HepG2 (cell line): ENCODE measurements around the gene MEF2B. TPM values are rescaled to one million over a fixed set of nuclear protein-coding genes. Genes with fewer than 3 reads are reported as not detected.

Experiments
- CAMTA2 ChIP-seq: sonication (generic); formaldehyde crosslinking; IDR thresholded peaks from 2 replicates; pipeline ENCODE4 v1.4.0; 2020; ENCODE audit warnings: mild to moderate bottlenecking, missing genetic modification reagents, borderline replicate concordance
- CSRNP1 ChIP-seq: sonication (generic); formaldehyde crosslinking; IDR thresholded peaks from 2 replicates; pipeline ENCODE4 v1.8.1; 2023; ENCODE audit warnings: mild to moderate bottlenecking, missing genetic modification reagents
- FOXK1 ChIP-seq: sonication (generic); formaldehyde crosslinking; IDR thresholded peaks from 2 replicates; pipeline ENCODE4 v1.4.0; 2020; ENCODE audit warnings: low read depth, missing genetic modification reagents, borderline replicate concordance
- HHEX ChIP-seq: IDR thresholded peaks from 2 replicates; pipeline ENCODE4 v1.6.1; 2016; ENCODE audit warnings: control low read depth
- IKZF4 ChIP-seq: sonication (generic); formaldehyde crosslinking; IDR thresholded peaks from 2 replicates; pipeline ENCODE4 v1.5.1; 2020; ENCODE audit warnings: borderline replicate concordance, mild to moderate bottlenecking, low read depth, missing genetic modification reagents; ENCODE audit errors: not compliant biosample characterization
- IKZF5 ChIP-seq: IDR thresholded peaks from 2 replicates; pipeline ENCODE4 v1.6.1; 2018; ENCODE audit warnings: missing genetic modification reagents, mild to moderate bottlenecking, missing compliant biosample characterization
- KAT7 ChIP-seq: IDR thresholded peaks from 2 replicates; pipeline ENCODE4 v1.6.1; 2018; ENCODE audit warnings: borderline replicate concordance, missing compliant biosample characterization
- KLF11 ChIP-seq: IDR thresholded peaks from 2 replicates; pipeline ENCODE4 v1.6.1; 2016; ENCODE audit warnings: missing compliant biosample characterization
- SIN3A ChIP-seq: IDR thresholded peaks from 2 replicates; pipeline ENCODE4 v1.6.1; 2011; ENCODE audit warnings: low read depth, mild to moderate bottlenecking, control low read depth, low read length, borderline replicate concordance
- SMAD3 ChIP-seq: sonication (generic); formaldehyde crosslinking; IDR thresholded peaks from 2 replicates; pipeline ENCODE4 v1.4.0; 2020; ENCODE audit warnings: missing genetic modification reagents
- TFE3 ChIP-seq: IDR thresholded peaks from 2 replicates; pipeline ENCODE4 v1.6.1; 2016
- THAP8 ChIP-seq: sonication (generic); formaldehyde crosslinking; IDR thresholded peaks from 2 replicates; pipeline ENCODE4 v1.5.1; 2020; ENCODE audit warnings: missing genetic modification reagents, mild to moderate bottlenecking, borderline replicate concordance
- ZFP41 ChIP-seq: sonication (generic); formaldehyde crosslinking; IDR thresholded peaks from 2 replicates; pipeline ENCODE4 v1.4.0; 2020; ENCODE audit warnings: mild to moderate bottlenecking, missing genetic modification reagents, borderline replicate concordance
- ZNF296 ChIP-seq: sonication (generic); formaldehyde crosslinking; conservative IDR thresholded peaks from 2 replicates; pipeline ENCODE4 v1.5.0; 2020; ENCODE audit warnings: mild to moderate bottlenecking, missing genetic modification reagents
- ZNF34 ChIP-seq: sonication (generic); formaldehyde crosslinking; IDR thresholded peaks from 2 replicates; pipeline ENCODE4 v1.4.0; 2020; ENCODE audit warnings: mild to moderate bottlenecking, missing genetic modification reagents, borderline replicate concordance
- ZNF350 ChIP-seq: sonication (generic); formaldehyde crosslinking; IDR thresholded peaks from 2 replicates; pipeline ENCODE4 v1.4.0; 2020; ENCODE audit warnings: mild to moderate bottlenecking, low read depth, missing genetic modification reagents, borderline replicate concordance
- ZNF550 ChIP-seq: sonication (generic); formaldehyde crosslinking; IDR thresholded peaks from 2 replicates; pipeline ENCODE4 v1.4.0; 2020; ENCODE audit warnings: mild to moderate bottlenecking, missing genetic modification reagents, borderline replicate concordance
- ZNF709 ChIP-seq: sonication (generic); formaldehyde crosslinking; IDR thresholded peaks from 2 replicates; pipeline ENCODE4 v1.5.0; 2020; ENCODE audit warnings: mild to moderate bottlenecking, missing genetic modification reagents
- polyA plus RNA-seq, 8 experiments: library from polyadenylated mRNA; depleted of rRNA in 3 of 8; stranded (reverse) in 7 of 8; unstranded in 1 of 8; fragments of >200 nt; fragmentation: Illumina TruSeq in 4 of 8; extraction: Trizol in 4 of 8; gene quantifications; 2 replicates each; pipeline versions ENCODE4 v1.2.1 to v1.2.3, GENCODE V29; 2011 to 2016; ENCODE audit warnings: low read depth in 4 of 8, missing spikeins in 1 of 8, mixed read lengths in 1 of 8; ENCODE audit not compliant: insufficient read depth in 1 of 8
- total RNA-seq, 5 experiments: library from RNA; depleted of rRNA; stranded (reverse); fragments of >200 nt; fragmentation: Illumina TruSeq; extraction: Trizol; gene quantifications; 2 replicates each; pipeline ENCODE4 v1.2.3, GENCODE V29; 2016; ENCODE audit warnings: low read depth in 1 of 5
- TF ChIP-seq, protein P1 (sequence below): sonication (generic); formaldehyde crosslinking; IDR thresholded peaks from 2 replicates; pipeline ENCODE4 v1.4.0; 2020; ENCODE audit warnings: missing genetic modification reagents
- TF ChIP-seq, protein P2 (sequence below): sonication (generic); formaldehyde crosslinking; IDR thresholded peaks from 2 replicates; pipeline ENCODE4 v1.5.0; 2020; ENCODE audit warnings: missing genetic modification reagents

The MEF2B gene
- total and polyA plus RNA-seq, 2 of the 13 experiments (the other 11 are each of a cell fraction or from before 2014, with no cell fraction given): 1.2 to 1.7 TPM

- TF ChIP-seq, protein P1, sequence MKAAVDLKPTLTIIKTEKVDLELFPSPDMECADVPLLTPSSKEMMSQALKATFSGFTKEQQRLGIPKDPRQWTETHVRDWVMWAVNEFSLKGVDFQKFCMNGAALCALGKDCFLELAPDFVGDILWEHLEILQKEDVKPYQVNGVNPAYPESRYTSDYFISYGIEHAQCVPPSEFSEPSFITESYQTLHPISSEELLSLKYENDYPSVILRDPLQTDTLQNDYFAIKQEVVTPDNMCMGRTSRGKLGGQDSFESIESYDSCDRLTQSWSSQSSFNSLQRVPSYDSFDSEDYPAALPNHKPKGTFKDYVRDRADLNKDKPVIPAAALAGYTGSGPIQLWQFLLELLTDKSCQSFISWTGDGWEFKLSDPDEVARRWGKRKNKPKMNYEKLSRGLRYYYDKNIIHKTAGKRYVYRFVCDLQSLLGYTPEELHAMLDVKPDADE: no peak
- no peak for TF ChIP-seq ZNF296 (CRISPR knock-in tag)
- TF ChIP-seq ZFP41 (CRISPR knock-in tag): no peak
- peak; percentile 20; the same call in 1 of the 2 replicates for TF ChIP-seq HHEX (CRISPR knock-in tag)
- TF ChIP-seq SMAD3 (CRISPR knock-in tag): peak; percentile 5; the same call in 1 of the 2 replicates
- TF ChIP-seq KAT7 (CRISPR knock-in tag): 0 out of 2 replicates have a peak, but pooled peaks have one; percentile 31
- TF ChIP-seq IKZF4 (CRISPR knock-in tag): peak; percentile 85
- TF ChIP-seq ZNF350 (CRISPR knock-in tag): peak; percentile 98; the same call in 1 of the 2 replicates
- no peak for TF ChIP-seq THAP8
- no peak for TF ChIP-seq ZNF34 (CRISPR knock-in tag)
- peak; percentile 25; the same call in 1 of the 2 replicates for TF ChIP-seq FOXK1 (CRISPR knock-in tag)
- no peak for TF ChIP-seq ZNF709 (CRISPR knock-in tag)
- TF ChIP-seq IKZF5 (CRISPR knock-in tag): peak; percentile 88; the same call in 1 of the 2 replicates
- peak; percentile 70; the same call in 1 of the 2 replicates for TF ChIP-seq KLF11 (CRISPR knock-in tag)
- no peak for TF ChIP-seq CAMTA2 (CRISPR knock-in tag)
- no peak for TF ChIP-seq ZNF550
- peak; percentile 93 for TF ChIP-seq TFE3 (CRISPR knock-in tag)
- TF ChIP-seq, protein P2, sequence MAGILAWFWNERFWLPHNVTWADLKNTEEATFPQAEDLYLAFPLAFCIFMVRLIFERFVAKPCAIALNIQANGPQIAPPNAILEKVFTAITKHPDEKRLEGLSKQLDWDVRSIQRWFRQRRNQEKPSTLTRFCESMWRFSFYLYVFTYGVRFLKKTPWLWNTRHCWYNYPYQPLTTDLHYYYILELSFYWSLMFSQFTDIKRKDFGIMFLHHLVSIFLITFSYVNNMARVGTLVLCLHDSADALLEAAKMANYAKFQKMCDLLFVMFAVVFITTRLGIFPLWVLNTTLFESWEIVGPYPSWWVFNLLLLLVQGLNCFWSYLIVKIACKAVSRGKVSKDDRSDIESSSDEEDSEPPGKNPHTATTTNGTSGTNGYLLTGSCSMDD (CRISPR knock-in tag): 0 out of 2 replicates have a peak, but pooled peaks have one; percentile 48
- no peak for TF ChIP-seq SIN3A
- TF ChIP-seq CSRNP1 (CRISPR knock-in tag): peak; percentile 96
Observed at GRCh38 chr19:19096641-19097627, 73.1 kb downstream of the MEF2B start (continued).
